Amniotic stem cell (primary cell): ENCODE results near the gene ADCY4.

Experiments
- DNase-seq: peaks from one replicate; lab custom pipeline; 2025; lab: John Stamatoyannopoulos, UW

ADCY4 gene

GRCh38 chr14:24315807-24316596, 18.9 kb downstream of the ADCY4 start:
- no peak for DNase-seq

- DNase-seq: no peak
Measured at GRCh38 chr14:24315243-24315806, 19.5 kb downstream of the ADCY4 start.

- DNase-seq: no peak
Measured at GRCh38 chr14:24314377-24315193, 20.3 kb downstream of the ADCY4 start.

- DNase-seq: no peak
Measured at GRCh38 chr14:24313913-24314312, 21.0 kb downstream of the ADCY4 start.

- no peak for DNase-seq
Measured at GRCh38 chr14:24312736-24313507, 21.9 kb downstream of the ADCY4 start.

GRCh38 chr14:24311837-24312615, 22.8 kb downstream of the ADCY4 start:
- DNase-seq: no peak

GRCh38 chr14:24310646-24311604, 23.9 kb downstream of the ADCY4 start, which contains the start of gene LTB4R:
TSS of gene LTB4R (plus strand) at chr14:24311502. CDS start at chr14:24315652, 4,150 bp downstream.
- DNase-seq: no peak

GRCh38 chr14:24310265-24310645, 24.6 kb downstream of the ADCY4 start:
- no peak for DNase-seq

- no peak for DNase-seq
Measured at GRCh38 chr14:24309538-24310264, 25.2 kb downstream of the ADCY4 start, which contains the start of gene LTB4R2. TSS of gene LTB4R2 (plus strand) at chr14:24310140. CDS start at chr14:24310665, 525 bp downstream.

GRCh38 chr14:24308342-24309124, 26.3 kb downstream of the ADCY4 start:
- DNase-seq: no peak

GRCh38 chr14:24307575-24308341, 27.1 kb downstream of the ADCY4 start, which contains the start of gene CIDEB:
TSS of gene CIDEB (minus strand) at chr14:24307977. CDS start at chr14:24307858, 119 bp downstream.
- peak; percentile 37 for DNase-seq

- no peak for DNase-seq
Measured at GRCh38 chr14:24307156-24307574, 27.7 kb downstream of the ADCY4 start.

GRCh38 chr14:24304019-24304387, 30.9 kb downstream of the ADCY4 start:
- DNase-seq: no peak

GRCh38 chr14:24300326-24300980, 34.4 kb downstream of the ADCY4 start:
- no peak for DNase-seq

GRCh38 chr14:24299255-24300191, 35.3 kb downstream of the ADCY4 start, which contains the start of the genes DHRS1 and NOP9:
TSS of gene DHRS1 (minus strand) at chr14:24299780. CDS start at chr14:24299106, 674 bp downstream.
TSS of gene NOP9 (plus strand) at chr14:24299850. CDS start at chr14:24299955, 105 bp downstream.
- DNase-seq: peak; percentile 78

GRCh38 chr14:24298892-24299254, 36.0 kb downstream of the ADCY4 start:
- no peak for DNase-seq
